Lower leg skin (tissue), 3 donors: ENCODE data around the gene WFDC1.

Source experiments
- CTCF ChIP-seq, 3 donors: fragments of 450-650 bp; IDR thresholded peaks; one replicate each; pipeline ENCODE4 v1.5.1; 2016; ENCODE audit warnings: antibody characterized with exemption in 3 of 3, mild to moderate bottlenecking in 3 of 3, moderate library complexity in 2 of 3
- POLR2A ChIP-seq, 2 donors: fragments of 450-650 bp; IDR thresholded peaks; one replicate each; pipeline ENCODE4 v1.6.1; 2016 to 2017; ENCODE audit warnings: antibody characterized with exemption in 2 of 2, mild to moderate bottlenecking in 1 of 2, moderate library complexity in 1 of 2

- TF ChIP-seq CTCF (IDR thresholded peaks at IDR 0.05) (no peak), POLR2A (IDR thresholded peaks at IDR 0.05) (no peak)
Observed at GRCh38 chr16:84360748-84361147, 66.1 kb downstream of the WFDC1 start.
